Peyer's patch (tissue), 4 donors: ENCODE measurements around the gene ISL1.

Experiments used
- POLR2A ChIP-seq, 2 donors: fragments of 450-650 bp; IDR thresholded peaks; one replicate each; pipeline ENCODE4 v1.5.1; 2017; ENCODE audit warnings: antibody characterized with exemption in 2 of 2, mild to moderate bottlenecking in 2 of 2, moderate library complexity in 2 of 2
- TF ChIP-seq, protein P1 (sequence below), 6 experiments: fragments of 450-650 bp in 4 of 6; fragments of 200-600 bp in 2 of 6; sonication (generic) in 1 of 6; IDR thresholded peaks; one replicate each; pipeline ENCODE4 v1.5.1; 2017 to 2019; ENCODE audit warnings: antibody characterized with exemption in 6 of 6, mild to moderate bottlenecking in 3 of 6, moderate library complexity in 1 of 6

DNA sequence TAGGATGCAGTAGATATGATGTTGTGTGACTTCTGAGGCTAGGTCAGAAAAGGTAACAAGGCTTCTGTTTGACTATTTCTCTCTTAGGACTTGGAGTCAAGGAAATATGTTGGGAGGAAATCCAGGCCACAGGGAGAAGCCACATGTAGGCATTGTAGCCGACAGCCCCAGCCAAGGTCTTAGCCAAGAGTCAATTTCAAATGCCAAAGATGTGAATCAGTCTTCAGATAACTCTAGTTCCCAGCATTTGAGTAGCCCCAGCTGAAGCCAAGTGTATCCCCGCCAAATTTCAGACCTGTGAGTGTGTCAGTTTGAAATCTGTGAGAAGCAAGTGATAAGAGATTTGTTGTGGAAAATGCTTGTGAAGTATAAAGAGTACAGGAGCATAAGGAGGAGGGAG, 38.1 kb upstream of the ISL1 start:
- TF ChIP-seq, protein P1, sequence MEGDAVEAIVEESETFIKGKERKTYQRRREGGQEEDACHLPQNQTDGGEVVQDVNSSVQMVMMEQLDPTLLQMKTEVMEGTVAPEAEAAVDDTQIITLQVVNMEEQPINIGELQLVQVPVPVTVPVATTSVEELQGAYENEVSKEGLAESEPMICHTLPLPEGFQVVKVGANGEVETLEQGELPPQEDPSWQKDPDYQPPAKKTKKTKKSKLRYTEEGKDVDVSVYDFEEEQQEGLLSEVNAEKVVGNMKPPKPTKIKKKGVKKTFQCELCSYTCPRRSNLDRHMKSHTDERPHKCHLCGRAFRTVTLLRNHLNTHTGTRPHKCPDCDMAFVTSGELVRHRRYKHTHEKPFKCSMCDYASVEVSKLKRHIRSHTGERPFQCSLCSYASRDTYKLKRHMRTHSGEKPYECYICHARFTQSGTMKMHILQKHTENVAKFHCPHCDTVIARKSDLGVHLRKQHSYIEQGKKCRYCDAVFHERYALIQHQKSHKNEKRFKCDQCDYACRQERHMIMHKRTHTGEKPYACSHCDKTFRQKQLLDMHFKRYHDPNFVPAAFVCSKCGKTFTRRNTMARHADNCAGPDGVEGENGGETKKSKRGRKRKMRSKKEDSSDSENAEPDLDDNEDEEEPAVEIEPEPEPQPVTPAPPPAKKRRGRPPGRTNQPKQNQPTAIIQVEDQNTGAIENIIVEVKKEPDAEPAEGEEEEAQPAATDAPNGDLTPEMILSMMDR (IDR thresholded peaks at IDR 0.05), result no peak
- TF ChIP-seq POLR2A (IDR thresholded peaks at IDR 0.05), result no peak
